NT2/D1 (cell line): ENCODE measurements around the gene PPM1H.

Experiments
- YY1 ChIP-seq: IDR thresholded peaks from 2 replicates; pipeline ENCODE4 v1.6.1; 2011; ENCODE audit not compliant: insufficient read length, insufficient read depth
- ZNF274 ChIP-seq: IDR thresholded peaks from 2 replicates; pipeline ENCODE4 v1.6.1; 2011; ENCODE audit warnings: mild to moderate bottlenecking, low read depth, low read length

- TF ChIP-seq ZNF274 (no peak), YY1 (no peak)
Measured at GRCh38 chr12:62770381-62770780, 164.6 kb downstream of the PPM1H start.
